Heart right ventricle (tissue), 16 donors: ENCODE data around the gene DNER. TPM values are rescaled to one million over a fixed set of nuclear protein-coding genes. Genes with fewer than 3 reads are reported as not detected.
A peak's percentile ranks its signal among the peaks of the same experiment; 100 is the strongest.

Experiments
- ATAC-seq, 8 donors: fragments of 200-7000 bp; cut with Tn5 transposase; one replicate each; pipeline ENCODE4 v1.9.1; 2020; ENCODE audit warnings: mild to moderate bottlenecking in 8 of 8, moderate library complexity in 8 of 8, moderate number of reproducible peaks in 1 of 8
- DNase-seq, 2 donors: peaks; one replicate each; pipeline ENCODE4 v3.0.0-alpha.2; 2020
- H3K27ac ChIP-seq, 10 donors: fragments of 200-600 bp; sonication (generic) in 2 of 10; one replicate each; pipeline versions ENCODE4 v1.5.0 to v1.8.0; 2020 to 2022; ENCODE audit warnings: mild to moderate bottlenecking in 3 of 10
- H3K27me3 ChIP-seq, 7 donors: fragments of 200-600 bp; one replicate each; pipeline ENCODE4 v1.8.0; 2021 to 2022; ENCODE audit warnings: mild to moderate bottlenecking in 2 of 7
- H3K36me3 ChIP-seq, 9 donors: fragments of 200-600 bp; sonication (generic) in 1 of 9; one replicate each; pipeline versions ENCODE4 v1.5.0 to v1.8.0; 2020 to 2022; ENCODE audit warnings: mild to moderate bottlenecking in 2 of 9
- H3K4me1 ChIP-seq, 9 donors: fragments of 200-600 bp; sonication (generic) in 1 of 9; one replicate each; pipeline versions ENCODE4 v1.5.0 to v1.8.0; 2020 to 2022; ENCODE audit warnings: mild to moderate bottlenecking in 4 of 9
- H3K4me3 ChIP-seq, 10 donors: fragments of 200-600 bp; sonication (generic) in 2 of 10; one replicate each; pipeline versions ENCODE4 v1.5.0 to v1.8.0; 2020 to 2022; ENCODE audit warnings: mild to moderate bottlenecking in 7 of 10, moderate library complexity in 2 of 10
- H3K9me3 ChIP-seq, 11 donors: fragments of 200-600 bp in 10 of 11; sonication (generic) in 2 of 11; one replicate each; pipeline versions ENCODE4 v1.5.0 to v1.8.0; 2013 to 2022; ENCODE audit warnings: mild to moderate bottlenecking in 2 of 11, control low read depth in 1 of 11, moderate library complexity in 1 of 11
- WGBS, 2 donors: extraction: QIAGEN DNeasy Blood & Tissue Kit; methylation state at CpG; one replicate each; pipeline ENCODE4 v1.1.7; 2013; ENCODE audit warnings: inconsistent platforms in 1 of 2; 5-methylcytosine and 5-hydroxymethylcytosine counted together
- intact Hi-C, 10 donors: fragments of 100-400 bp; cut with DNase I; formaldehyde crosslinking; loops; one replicate each; pipeline versions ENCODE4 v1.11.1 to v1.14.2; 2022
- polyA plus RNA-seq, 2 donors: library from polyadenylated mRNA; stranded (reverse); fragments of 200-250 nt; gene quantifications; one replicate each; pipeline ENCODE4 v1.2.3, GENCODE V29; 2013
- total RNA-seq, 10 donors: library from RNA; stranded (reverse); fragmentation: NEBNext Ultra II Directional in 3 of 10; extraction: Animal tissue kit (Norgen Biotek cat#: 25700) in 3 of 10; gene quantifications; one replicate each; pipeline versions ENCODE4 v1.2.1 to v1.2.4, GENCODE V29; 2021 to 2023
- TF ChIP-seq, protein P1 (sequence below), 9 donors: fragments of 200-600 bp; sonication (generic) in 2 of 9; IDR thresholded peaks; one replicate each; pipeline versions ENCODE4 v1.5.0 to v1.8.0; 2021 to 2022; ENCODE audit warnings: antibody characterized with exemption in 9 of 9, mild to moderate bottlenecking in 5 of 9, moderate library complexity in 1 of 9
- donor health status: Arrhythmogenic right ventricular cardiomyopathy.
- donor health status: ischemic (EF 13 %, LVEDD 7.1; RV severe dilation, severe dysfunction).
- donor health status: healthy with polysubstance abuse.
- donor health status: DM: no; HTN: yes; CAD: no.
- donor health status: DM: no; HTN: no; CAD: no.
- donor health status: ischemic (EF 25% LVEDD 6.9; RV normal size, moderate dysfunction).
- donor health status: ischemic (EF 25% LVEDD 5.7; RV mildly dilated, moderate dysfunction).
- donor health status: healthy.
- donor health status: DM: yes; HTN: yes; CAD: no.
- donor health status: Ischemic cardiomyopathy.
- donor health status: ischemic (EF 35%, LVEDD 5.7; RV mildly dilated, moderate dysfunction).
- donor health status: nonischemic (EF 11% LVEDD 7.7; RV severe dilation, severe dysfunction).
- donor health status: DM: yes; HTN: yes; CAD: no.
- donor health status: PGD.
- donor health status: ischemic (EF 29% LVEDD 5.4; RV normal size, mild dysfunction).
- donor health status: nonischemic (EF 23%, LVEDD 6.1; RV moderate dilation, normal function).

DNER gene
- total and polyA plus RNA-seq, 12 donors: 0.13 to 1.8 (median 0.69) TPM; not detected in 2

DNA sequence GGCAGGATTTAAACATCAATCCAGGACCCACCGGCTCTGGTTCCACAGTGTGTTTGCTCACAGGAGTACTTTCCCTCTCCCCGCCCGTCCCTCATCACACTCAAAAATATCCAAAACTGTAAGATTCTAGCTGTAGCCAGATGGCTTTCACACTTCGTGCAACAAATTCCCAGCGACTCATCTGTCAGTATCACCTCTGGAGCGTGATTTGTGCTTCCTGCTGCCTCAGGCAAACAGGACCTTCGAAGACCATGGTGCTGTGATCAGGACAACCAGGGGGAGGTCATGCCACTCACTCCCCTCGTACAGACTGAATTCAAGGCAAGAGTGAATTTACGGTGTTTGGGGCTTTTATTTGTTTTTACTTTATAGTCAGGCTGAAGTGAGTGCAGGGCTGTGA is 288.8 kb downstream of the DNER start:
- no peaks in the 10 kb centered on the region for H3K36me3 ChIP-seq
- TF ChIP-seq, protein P1, sequence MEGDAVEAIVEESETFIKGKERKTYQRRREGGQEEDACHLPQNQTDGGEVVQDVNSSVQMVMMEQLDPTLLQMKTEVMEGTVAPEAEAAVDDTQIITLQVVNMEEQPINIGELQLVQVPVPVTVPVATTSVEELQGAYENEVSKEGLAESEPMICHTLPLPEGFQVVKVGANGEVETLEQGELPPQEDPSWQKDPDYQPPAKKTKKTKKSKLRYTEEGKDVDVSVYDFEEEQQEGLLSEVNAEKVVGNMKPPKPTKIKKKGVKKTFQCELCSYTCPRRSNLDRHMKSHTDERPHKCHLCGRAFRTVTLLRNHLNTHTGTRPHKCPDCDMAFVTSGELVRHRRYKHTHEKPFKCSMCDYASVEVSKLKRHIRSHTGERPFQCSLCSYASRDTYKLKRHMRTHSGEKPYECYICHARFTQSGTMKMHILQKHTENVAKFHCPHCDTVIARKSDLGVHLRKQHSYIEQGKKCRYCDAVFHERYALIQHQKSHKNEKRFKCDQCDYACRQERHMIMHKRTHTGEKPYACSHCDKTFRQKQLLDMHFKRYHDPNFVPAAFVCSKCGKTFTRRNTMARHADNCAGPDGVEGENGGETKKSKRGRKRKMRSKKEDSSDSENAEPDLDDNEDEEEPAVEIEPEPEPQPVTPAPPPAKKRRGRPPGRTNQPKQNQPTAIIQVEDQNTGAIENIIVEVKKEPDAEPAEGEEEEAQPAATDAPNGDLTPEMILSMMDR (IDR thresholded peaks at IDR 0.05): no peak
- no peak for DNase-seq
- ATAC-seq: no peak
- 68 to 74% methylated on average over 9 of the region's 9 CpGs for WGBS, 2 donors
- no peaks in the 10 kb centered on the region for H3K27me3 ChIP-seq
- H3K4me3 ChIP-seq: no peak overlapping the region
- intact Hi-C loops: loop anchor here in 1 of 10 donors (5.0 kb wide), 1 partner anchor 162 kb away; no protein-coding TSS in a partner anchor
- no peak overlapping the region for H3K27ac ChIP-seq
- H3K4me1 ChIP-seq: peaks cover 0 to 10% (median 0%) of the 10 kb centered on the region in 9 donors
- peaks cover 0 to 11% (median 0%) of the 10 kb centered on the region in 11 donors for H3K9me3 ChIP-seq

DNA sequence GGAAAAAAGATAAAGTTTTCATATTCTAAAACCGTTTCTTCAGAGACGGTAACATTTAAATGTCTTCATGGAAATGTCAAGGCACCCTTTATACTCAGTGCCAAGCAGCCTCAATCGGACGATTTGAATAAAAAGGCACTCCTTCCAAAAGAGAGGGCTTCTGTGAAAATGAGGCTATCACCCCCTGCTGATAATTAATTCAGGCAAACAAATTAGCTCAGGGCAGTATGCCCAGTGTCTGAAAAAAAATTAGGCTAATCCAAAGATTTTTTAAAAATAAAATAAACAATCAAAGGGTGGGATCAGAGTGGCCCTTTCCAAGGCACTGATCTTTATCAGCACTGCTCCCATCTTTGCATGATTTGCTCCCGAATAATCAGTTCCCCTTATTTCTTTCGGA is 292.3 kb downstream of the DNER start:
- no peaks in the 10 kb centered on the region for H3K27me3 ChIP-seq
- no peak for DNase-seq
- TF ChIP-seq, protein P1 (IDR thresholded peaks at IDR 0.05): no peak
- H3K36me3 ChIP-seq: no peaks in the 10 kb centered on the region
- H3K9me3 ChIP-seq: peaks cover 0 to 11% (median 0%) of the 10 kb centered on the region in 11 donors
- no peak overlapping the region for H3K4me3 ChIP-seq
- peaks cover 0 to 27% (median 4%) of the 10 kb centered on the region in 9 donors for H3K4me1 ChIP-seq
- ATAC-seq: no peak
- intact Hi-C loops: no loop called here
- H3K27ac ChIP-seq: no peak overlapping the region
- WGBS, 2 donors: 59 to 72% methylated on average over 6 of the region's 6 CpGs

DNA sequence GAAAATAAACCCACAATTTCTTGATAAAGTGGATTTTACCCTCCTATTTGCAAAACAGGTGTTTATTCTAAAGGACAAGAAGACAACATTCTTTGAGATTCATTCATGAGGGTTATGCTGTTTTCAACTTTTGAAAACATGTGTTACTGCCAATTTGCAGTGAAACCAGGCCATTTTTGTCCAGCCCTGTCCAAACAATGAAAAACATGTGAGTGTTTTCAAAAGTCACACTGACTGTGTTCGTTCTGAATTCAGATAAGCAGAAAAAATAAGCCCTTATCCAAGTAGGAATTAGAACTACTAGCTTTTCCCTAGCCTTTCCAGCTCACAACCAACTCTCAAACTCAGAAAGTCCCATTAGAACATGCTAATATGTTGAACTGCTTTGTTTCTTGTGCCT is 295.2 kb downstream of the DNER start:
- Histone ChIP-seq H3K36me3 (no peaks in the 10 kb centered on the region), H3K27me3 (no peaks in the 10 kb centered on the region), H3K4me1 (peaks cover 0 to 43% (median 4%) of the 10 kb centered on the region in 9 donors), H3K27ac (peak overlapping the region in 4 of 10 donors; percentile 24 to 69 (median 40)), H3K4me3 (no peak overlapping the region), H3K9me3 (peaks cover 0 to 16% (median 0%) of the 10 kb centered on the region in 11 donors)
- DNase-seq (no peak), ATAC-seq (peak in 3 of 8 donors; percentile 23 to 39 (median 36))
- intact Hi-C loops: no loop called here
- 53 to 70% methylated on average over 1 of the region's 1 CpG for WGBS, 2 donors
- TF ChIP-seq, protein P1 (IDR thresholded peaks at IDR 0.05): no peak

DNA sequence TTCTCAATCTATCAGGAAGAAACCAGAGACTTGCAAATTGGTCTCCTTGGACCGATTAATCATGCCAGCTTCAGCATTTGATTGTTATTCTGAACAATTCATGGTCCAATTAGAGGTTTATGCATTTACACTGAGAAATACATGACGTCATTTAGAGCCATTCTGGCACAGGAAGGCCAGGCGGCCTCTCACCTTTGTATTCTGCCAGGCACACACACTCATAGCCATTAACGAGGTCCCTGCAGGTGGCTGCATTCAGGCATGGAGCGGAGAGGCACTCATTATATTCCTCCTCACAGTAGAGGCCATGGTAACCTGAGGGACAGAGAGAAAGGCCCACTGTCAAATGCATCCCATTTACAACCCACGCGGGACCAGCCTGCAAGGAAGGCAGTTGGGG is 296.4 kb downstream of the DNER start:
- intact Hi-C loops: no loop called here
- no peak overlapping the region for H3K4me3 ChIP-seq
- TF ChIP-seq, protein P1 (IDR thresholded peaks at IDR 0.05): no peak
- H3K36me3 ChIP-seq: no peaks in the 10 kb centered on the region
- no peak for DNase-seq
- H3K27ac ChIP-seq: peak overlapping the region in 1 of 10 donors; percentile 67
- peaks cover 0 to 7% (median 0%) of the 10 kb centered on the region in 11 donors for H3K9me3 ChIP-seq
- H3K27me3 ChIP-seq: no peaks in the 10 kb centered on the region
- no peak for ATAC-seq
- 71 to 79% methylated on average over 7 of the region's 7 CpGs for WGBS, 2 donors
- peaks cover 0 to 43% (median 4%) of the 10 kb centered on the region in 9 donors for H3K4me1 ChIP-seq
